Stimulated activated CD4-positive, alpha-beta T cell treated with anti-CD3 and anti-CD28 coated beads, TNF-alpha, amount 100 ng/mL, for 1 hour (primary cell): ENCODE results near the gene DENND1B.

Source experiments
- DNase-seq, 3 donors: peaks; one replicate each; pipeline ENCODE4 v3.0.0-alpha.2; 2020; ENCODE audit warnings: low read depth in 3 of 3, low spot score in 1 of 3

Gene DENND1B

DNA sequence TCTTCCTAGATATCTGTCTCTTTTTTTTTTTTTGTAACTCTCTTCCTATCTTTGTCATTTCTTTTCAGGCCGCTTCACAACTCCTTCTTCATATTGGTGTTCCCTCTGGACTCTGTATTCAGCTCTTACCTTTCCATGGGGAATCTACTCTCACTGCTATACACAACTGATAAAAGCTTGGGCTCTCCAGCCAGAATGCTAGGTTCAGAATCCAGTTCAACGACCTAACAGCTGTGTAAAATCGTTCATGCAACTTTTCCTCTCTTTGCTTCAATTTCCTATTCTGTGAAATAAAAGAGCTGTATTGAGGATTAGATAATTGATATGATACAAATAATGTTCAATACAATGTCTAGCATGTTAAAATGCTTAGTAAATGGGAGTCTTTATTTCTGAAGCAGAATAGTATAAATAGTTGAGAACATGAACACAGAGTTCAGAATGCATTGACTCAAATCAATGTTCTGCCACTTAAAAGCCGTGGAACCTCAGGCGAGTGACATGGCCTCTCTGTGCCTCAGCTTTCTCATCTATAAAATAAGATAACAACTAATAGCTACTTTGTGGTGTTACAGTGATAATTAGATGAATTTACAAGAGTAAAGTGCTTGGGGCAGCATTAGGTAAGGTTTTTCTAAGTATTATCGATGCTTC, 88.5 kb downstream of the DENND1B start:
- no peak for DNase-seq

DNA sequence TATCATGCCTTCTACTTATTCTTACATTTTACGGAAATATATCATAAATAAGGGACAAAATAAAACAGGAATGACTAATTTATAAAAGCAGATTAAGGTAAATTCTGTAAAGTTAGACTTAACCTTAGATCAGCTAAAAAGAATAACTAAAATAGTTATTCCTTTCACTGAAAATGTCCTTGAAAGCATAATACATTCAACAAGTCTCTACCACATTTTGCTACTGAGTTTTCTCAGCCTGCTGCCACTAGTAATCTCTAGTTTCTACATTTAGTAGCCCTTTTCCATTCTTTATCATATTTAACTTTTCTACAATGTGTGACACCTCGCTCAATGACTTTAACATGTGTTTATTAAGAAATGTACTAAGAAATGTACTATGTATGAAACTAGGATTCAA, 89.0 kb downstream of the DENND1B start:
- no peak for DNase-seq

DNA sequence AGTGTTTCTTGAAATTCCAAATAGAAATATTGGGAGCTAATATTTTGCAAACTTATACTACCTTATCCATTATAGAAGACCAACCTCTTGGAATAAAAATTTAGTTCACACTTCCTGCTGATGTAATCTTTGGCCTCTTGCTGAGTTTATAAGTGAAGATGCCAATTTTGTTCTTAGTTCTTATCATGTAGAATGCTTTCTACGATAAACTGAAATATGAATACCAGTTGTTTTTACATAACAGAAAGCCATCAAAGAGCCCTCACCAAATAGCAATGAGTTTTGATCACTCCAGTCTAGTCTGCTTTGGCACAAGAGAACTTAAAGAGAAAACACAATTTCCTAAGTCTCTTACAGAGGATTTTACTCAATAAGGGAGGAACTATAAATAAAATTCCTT, 89.5 kb downstream of the DENND1B start:
- no peak for DNase-seq

DNA sequence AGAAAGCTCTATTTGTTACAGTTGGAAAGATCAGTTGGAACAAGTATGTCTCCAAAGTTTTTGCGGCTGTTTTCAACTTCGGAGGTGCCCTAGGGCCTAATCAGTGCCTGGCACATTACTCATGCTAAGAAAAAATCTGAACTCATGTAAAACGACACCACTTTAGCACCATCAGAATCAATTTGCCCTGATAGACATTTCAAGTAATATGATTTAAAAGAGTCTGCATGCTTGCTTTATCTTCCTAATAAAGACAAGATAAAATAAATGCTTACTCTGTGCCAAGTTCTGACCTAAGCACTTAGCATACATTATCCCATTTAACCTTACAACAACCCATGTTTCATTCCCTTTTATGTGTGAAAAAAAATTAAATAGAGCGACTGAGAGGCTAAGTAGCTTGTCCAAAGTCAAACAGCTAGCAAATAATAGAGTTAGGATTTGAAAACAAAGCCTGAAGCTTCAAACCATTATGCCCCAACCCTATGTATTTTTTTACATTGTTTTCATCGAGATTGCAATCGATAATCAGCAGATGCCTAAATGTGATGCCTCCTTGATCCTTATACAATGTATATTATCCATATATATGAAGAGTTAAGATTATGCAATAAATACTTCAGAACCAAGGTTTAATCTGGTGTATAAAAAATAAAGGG, 91.3 kb downstream of the DENND1B start:
- no peak for DNase-seq

DNA sequence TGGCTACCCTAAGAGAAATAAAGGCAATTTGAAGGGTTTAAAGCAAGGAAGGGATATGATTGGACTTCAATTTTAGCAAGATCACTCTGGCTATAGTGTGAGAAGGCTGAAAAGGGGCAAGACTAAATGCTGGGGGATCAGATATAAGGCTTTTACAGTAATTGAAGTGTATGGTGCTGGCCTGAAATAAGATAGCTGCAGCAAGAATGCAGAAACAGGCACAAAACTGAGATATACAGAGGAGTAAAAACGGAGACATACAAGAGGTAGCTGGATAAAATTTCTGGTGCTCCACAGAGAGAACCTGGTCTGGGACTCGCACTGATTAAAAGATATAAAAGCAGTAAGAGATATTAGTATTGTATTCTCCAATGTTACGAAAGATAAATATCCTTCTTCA, 92.0 kb downstream of the DENND1B start:
- no peak for DNase-seq

DNA sequence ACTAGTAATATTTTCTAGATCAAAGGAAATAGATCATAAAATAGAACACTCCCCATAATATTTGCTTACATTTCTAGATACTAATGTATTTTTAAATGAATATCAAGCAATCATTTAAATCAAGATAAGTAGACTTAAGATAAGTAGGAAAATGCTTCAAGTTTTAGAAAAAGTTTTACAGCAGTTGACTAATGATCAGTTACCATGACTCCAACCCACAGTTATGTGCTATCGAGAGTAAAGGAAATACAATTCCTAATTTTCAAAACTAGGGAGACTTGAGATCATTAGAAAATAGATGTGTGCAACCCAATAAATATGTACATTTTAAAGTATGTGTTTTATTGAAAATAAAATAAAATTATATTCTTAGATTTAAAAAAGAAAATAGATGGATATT, 95.0 kb downstream of the DENND1B start:
- no peak for DNase-seq

DNA sequence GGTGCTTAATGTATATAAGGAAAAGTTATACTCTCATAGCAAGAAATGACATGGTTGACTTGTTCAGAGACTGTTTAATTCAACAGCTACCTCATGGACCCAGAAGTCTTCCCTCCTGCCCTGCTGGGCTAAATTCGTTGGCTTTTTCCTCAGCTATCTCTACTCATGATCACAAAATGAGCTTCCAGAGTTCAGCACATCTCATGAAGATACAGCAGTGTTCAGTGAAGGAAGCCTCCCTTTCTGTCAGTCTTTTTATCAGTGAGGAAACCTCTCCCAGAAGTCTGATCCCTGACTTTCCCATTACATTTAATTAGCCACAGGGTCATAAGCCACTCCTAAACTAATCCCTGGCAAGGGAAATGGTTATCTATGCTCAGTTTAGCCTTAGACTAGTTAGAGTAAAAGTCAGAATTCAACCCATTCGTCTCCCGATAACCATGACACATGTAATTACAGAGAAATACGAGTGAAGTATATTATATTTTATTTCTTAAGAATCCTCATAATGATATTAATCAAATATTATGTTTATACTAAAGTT, 97.5 kb downstream of the DENND1B start:
- DNase-seq: no peak

DNA sequence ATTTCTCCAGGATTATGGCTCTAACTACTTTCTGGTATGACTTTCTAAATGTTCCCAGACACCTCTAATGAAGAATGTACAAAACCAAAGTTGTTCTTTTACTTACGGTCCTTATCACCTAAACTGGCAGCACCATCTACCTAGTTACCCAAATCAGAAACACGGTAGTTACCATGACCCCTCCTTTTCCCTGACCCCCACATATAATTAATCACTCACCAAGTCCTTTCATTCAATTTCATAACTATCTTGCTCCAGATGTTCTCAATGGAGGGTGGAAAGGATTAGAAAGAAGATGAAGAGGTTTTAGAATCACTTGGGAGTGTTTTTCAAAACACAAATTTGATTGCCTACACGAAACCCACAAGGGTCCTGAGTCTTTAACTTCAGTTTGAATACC, 98.0 kb downstream of the DENND1B start:
- DNase-seq: no peak

DNA sequence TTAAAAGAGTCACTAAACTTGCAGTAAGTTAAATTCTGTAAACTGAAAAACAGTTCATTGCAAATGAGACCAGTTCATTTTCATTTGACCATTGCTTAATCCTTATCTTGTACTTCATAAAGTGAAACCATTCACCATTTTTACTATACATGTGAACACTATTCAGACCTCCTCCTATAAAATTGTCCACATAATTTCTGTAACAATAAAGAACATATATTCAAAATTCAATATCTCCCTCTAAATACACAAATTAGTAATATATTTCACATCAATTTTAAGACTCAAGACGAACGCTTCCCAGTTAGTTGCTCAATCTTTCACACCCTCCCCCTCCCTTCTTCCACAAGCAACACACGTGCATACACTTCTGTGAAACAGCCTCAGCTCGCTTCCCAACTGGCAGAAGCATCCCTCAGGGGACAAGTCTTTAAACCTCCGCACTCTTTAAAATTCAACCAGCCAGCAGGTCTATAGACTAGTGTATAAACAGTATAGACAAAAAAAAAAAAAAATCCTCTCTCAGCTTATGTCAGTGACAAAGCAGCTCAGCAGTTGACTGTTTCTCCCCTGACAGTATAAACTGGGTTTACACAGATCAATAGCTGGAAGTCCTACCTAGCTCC, 99.6 kb downstream of the DENND1B start:
- no peak for DNase-seq

DNA sequence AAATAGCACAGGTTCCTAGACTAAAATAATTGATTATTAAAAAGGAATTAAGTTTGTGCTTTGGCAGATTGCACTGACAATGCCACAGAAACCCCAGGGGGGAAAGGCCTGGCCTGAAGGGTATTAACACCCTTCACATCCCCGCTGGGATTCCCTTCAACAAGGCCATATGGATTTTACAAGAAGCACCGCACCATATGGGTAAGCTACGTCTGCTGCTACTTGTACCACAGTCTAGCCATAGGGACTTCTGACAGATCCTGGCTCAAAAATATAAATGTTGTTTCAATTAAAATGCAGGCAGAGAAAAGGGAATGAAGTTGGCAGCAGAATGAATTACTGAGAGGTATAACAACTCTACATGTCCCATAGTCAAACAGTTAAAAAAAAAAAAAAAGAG, 101.0 kb downstream of the DENND1B start:
- no peak for DNase-seq

DNA sequence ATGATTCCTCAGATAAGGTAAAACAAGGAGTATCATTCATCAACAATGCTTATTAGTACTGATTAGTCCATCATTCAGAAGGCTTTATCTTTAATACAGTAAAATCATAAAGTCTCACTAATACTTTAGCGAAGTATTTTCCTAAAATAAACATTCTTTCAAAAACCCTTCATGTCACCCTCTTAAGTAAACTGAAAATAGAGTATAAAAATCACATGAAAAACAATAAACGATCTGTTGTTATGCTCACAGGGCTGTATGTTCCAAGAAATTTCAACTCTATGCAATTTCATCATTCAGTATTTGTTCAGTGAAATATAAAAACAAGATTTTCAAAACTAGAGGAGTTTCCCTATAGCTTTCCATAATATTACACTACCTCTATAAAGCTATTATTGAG, 102.0 kb downstream of the DENND1B start:
- no peak for DNase-seq

DNA sequence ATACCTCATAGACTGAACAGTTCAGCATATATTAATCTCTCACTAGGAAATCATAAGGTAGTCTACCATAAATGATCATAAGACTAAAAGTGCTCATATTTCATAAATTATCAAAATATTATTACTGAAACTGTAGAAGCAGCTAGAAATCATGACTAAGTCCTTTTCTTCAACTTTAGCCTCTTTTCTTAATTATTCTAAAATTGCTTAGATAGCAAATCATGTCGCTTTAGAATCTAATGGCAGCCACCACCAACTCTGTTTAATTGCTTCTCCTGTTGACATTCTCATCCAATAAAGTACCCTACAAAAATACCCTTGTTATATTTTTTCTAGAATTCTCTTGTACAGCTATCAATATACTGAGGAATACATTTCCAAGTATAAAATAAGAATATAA, 102.9 kb downstream of the DENND1B start:
- DNase-seq: no peak

DNA sequence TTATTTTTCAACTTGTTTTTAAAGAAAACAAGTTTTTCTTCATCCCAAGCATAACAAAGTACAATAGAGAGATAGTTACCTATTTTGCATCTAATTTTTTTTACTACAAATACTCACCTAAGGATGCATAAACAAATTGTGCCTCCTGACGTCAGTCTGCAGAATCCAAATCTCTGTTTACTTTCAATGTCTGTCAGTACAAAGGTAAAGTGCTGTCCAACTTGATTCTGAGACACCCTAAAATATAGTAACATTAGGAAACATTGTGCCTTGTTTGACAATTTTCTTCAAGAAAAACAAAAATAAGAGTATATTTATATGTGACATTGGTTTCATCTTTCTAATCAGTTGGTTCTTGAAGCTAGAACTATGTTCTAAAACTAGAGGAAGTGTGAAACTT, 103.4 kb downstream of the DENND1B start:
- no peak for DNase-seq

DNA sequence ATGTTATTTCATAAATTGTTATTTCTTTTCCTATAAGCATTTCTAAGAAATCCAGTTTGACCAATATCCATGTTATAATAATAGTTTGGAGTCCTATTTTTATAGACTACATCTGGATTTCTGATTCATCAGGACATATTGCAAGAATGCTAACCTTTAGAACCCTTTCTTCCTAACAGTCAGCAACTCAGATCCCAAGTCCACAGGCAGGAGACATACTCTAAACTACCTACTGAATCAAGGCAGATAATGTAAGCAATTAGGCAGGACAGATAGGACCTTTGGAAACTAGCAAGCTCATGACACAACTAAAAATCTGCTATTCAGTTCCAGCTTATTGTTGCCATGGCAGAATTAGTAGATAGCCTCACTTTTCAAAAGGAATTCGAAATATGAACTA, 104.1 kb downstream of the DENND1B start:
- DNase-seq: no peak

DNA sequence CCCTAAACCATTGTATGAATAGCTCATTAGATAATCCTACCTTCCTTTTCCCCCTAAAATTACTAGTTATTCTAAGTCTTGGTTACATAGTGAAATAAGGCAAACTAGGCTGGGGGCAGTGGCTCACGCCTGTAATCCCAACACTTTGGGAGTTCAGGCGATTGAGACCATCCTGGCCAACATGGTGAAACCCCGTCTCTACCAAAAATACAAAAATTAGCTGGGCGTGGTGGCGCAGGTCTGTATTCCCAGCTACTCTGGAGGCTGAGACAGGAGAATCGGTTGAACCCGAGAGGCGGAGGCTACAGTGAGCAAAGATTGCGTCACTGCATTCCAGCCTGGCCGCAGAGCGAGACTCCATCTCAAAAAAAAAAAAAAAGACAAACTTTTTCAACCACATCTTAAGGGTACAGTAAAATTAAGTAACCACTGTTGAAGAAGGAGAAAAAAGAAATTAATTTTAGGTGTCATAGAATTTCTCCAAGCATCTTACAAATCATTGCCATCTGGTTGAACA, 108.5 kb downstream of the DENND1B start:
- no peak for DNase-seq

DNA sequence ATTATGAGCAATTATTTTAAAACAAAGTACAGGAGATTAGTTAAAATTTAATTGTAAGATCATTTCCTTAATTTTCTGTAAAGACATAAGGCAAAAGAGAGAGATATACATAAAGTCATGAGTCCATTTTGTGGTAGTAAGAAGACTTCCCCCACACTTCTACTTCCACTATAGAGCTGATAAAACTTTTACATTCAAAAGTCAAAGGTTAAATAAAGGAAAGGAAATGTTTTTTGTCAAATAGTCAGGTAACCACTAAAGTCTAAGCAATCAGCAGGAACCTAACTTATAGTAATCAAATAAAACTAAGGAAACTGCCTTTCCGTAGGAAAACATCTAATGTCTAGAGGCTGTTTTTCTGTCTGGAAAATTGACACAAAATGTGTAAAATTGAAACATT, 110.9 kb downstream of the DENND1B start:
- DNase-seq: no peak

DNA sequence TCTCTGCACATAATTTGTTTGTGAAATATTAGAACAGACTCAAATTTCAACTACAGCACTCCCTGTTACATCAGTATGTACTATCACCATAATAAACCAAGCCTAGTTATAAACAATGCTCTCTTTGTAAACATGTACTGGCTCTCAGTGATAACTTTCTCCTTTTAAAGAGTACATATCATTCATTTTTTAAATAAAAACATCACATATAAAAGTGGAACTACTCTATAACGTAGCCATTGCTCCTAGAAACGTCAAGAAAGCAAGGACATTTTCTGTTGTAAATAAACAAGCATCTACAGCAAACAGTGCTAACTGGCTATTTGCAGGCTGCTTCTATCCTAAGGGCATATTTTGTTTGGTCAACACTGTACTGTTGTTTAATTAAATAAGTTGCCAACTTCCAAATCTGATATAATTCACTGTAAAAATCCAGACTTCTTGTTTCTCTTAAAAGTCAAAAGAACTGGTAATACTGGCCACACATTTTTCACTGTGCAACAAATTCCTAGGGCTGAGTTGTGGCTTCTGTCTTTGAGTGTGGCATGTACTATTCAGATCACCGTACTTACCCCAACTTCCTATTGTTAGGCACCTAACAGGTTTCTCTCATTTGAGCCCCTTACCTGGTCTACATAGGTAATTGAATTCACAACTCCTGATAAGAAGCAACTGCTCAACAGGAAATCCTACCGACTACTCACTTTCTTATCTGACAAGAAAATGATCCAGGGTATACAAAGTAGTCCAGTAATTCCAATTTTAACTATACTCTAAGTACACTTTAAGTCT, 111.9 kb downstream of the DENND1B start:
- DNase-seq: no peak

DNA sequence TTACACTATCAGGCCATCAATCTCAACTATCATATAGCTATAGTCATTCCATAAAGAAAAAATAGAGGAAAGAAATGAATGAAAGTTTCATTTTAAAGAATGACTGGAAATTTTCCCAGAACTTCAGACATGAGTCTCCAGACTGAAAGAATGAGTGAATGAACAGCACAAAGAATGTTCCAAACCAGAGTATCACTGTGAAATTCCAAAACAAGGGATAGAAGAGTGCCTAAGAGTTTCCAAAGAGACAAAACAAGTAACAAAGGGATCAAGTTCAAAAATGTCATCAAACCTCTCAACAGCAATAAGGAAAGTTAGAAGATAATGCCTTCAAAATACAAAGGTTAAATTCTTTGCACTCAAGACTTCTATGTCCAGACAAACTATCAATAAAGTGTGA, 114.9 kb downstream of the DENND1B start:
- DNase-seq: no peak

DNA sequence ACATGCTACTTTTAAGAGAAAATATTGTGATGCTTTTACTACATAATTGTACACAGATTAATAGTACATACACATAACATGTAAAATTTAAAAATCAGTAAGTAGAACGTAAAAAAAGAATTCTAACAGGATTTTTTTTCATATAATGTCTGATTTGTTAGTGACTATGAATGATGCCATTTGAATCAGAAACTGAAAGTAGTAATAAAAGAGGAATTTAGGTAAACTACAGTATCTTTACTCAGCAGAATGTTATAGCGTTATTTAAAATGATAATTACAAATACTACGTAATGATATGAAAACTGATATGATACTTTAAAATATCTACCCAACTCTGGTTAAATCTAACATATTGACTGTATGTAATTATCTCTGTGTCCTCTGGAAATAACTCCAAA, 116.1 kb downstream of the DENND1B start:
- no peak for DNase-seq

DNA sequence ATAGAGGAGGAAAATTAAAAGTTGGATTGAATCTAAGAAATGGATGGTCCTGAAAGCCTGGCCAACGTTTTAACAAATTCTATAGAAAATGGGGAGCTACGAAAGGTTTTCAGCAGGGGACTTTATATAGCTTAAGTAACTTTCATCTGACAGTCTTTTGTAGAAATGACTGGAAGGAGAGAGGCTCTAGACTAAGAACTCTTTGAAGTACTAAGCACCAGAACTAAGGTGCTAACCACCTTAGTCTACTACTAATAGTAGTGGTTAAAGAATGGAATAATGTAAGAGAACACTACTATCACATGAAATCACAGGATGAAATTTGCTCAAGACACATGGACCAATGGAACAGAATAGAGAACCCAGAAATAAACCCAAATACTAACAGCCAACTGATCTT, 126.1 kb downstream of the DENND1B start:
- no peak for DNase-seq

DNA sequence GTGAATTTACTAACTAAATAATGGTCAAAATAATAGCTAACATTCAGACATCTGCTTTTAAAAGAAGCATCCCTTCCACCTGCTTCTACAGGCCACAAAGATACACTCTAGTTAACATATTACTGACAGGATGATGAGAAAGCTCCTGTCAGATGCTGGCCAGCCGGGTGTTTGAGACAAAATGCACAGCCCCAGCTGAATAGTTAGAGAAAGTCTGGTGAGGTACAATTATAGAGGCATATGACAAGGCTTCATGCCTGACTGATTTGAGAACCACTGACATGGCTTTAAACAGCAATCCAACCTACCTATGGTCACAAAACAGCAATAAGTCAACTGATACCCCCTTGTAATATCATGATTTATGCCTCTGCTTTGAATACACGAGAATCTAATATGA, 137.0 kb downstream of the DENND1B start:
- DNase-seq: no peak

DNA sequence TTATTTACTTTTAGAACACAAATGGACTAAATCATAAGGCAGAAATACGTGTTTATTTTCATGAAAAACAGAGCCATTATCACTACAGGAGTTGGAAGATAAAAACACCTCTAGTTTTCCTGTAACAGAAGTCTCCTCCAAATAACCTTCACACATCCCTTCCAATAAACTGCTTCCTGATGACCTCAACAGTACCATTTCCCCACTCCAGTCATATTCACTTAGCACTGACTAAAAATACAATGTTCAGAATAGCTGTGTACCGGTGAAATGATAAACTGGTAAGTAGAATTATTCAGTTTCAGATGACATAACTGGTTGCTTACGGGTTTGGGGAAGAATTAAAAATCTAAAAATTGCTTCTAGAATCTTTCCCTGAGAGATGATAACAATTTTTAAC, 137.9 kb downstream of the DENND1B start:
- DNase-seq: no peak
